Keratinocyte (primary cell): ENCODE measurements around the gene F10.

Experiments
- EZH2 ChIP-seq: IDR thresholded peaks from one replicate; pipeline ENCODE4 v1.6.1; 2012; ENCODE audit warnings: inconsistent platforms, mild to moderate bottlenecking, low read length, moderate library complexity
- TF ChIP-seq, protein P1 (sequence below), 3 experiments: IDR thresholded peaks in 1 of 3; conservative IDR thresholded peaks in 1 of 3; optimal IDR thresholded peaks in 1 of 3; 2 replicates in 2 of 3; 3 replicates in 1 of 3; pipeline versions ENCODE3 to v1.5.1; 2011; ENCODE audit warnings: low read length in 3 of 3, mild to moderate bottlenecking in 3 of 3, moderate library complexity in 2 of 3, control low read depth in 1 of 3, inconsistent platforms in 1 of 3; ENCODE audit not compliant: insufficient read depth in 2 of 3; ENCODE audit errors: extremely low read depth in 1 of 3

DNA sequence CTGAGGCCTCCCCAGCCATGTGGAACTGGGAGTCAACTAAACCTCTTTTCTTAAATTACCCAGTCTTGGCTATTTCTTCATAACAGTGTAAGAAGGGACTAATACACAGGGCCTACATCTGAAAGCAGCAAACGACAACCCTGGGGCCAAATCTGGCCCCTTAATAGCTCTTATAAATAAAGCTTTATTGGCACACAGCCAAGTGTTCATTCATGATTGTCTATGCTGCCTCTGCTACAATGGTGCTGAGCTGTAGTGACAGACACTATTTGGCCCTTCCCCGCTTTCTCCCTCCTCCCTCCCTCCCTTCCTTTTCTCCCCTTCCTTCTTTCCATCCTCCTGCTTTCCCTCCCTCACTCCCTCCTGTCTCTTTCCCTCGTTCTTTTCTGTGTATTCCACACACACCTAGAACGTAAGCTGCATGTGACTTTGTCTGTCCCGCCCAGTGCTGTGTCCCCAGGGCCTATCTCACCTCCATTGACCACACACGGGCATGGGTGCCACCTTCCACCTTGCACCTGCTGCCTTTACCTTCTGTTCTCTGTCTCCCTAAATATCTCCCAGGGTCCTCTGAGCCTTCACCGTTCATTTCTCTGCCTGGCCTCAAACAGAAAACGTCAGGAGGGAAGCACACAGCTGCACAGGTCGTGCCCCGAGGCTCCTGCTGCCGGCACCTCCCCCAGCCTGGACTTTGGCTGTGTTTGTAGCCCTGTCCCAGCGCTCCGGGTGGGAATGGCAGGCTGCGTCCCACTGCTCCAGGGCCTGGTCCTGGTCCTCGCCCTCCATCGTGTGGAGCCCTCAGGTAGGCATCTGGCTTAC, 35.5 kb downstream of the F10 start, which contains the start of gene PROZ:
- TF ChIP-seq, protein P1, sequence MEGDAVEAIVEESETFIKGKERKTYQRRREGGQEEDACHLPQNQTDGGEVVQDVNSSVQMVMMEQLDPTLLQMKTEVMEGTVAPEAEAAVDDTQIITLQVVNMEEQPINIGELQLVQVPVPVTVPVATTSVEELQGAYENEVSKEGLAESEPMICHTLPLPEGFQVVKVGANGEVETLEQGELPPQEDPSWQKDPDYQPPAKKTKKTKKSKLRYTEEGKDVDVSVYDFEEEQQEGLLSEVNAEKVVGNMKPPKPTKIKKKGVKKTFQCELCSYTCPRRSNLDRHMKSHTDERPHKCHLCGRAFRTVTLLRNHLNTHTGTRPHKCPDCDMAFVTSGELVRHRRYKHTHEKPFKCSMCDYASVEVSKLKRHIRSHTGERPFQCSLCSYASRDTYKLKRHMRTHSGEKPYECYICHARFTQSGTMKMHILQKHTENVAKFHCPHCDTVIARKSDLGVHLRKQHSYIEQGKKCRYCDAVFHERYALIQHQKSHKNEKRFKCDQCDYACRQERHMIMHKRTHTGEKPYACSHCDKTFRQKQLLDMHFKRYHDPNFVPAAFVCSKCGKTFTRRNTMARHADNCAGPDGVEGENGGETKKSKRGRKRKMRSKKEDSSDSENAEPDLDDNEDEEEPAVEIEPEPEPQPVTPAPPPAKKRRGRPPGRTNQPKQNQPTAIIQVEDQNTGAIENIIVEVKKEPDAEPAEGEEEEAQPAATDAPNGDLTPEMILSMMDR (optimal IDR thresholded peaks at IDR 0.05 in 1 of 3, IDR thresholded peaks at IDR 0.05 in 1 of 3, conservative IDR thresholded peaks at IDR 0.05 in 1 of 3; ENCODE audit: extremely low read depth in 1 of 3, insufficient read depth in 2 of 3, low read length in 3 of 3), result no peak
- no peak for TF ChIP-seq EZH2
